ENCODE results near the gene CSE1L. TPM values are rescaled to one million over a fixed set of nuclear protein-coding genes. Genes with fewer than 3 reads are reported as not detected.
A peak's percentile ranks its signal among the peaks of the same experiment; 100 is the strongest.
"Not testable (repeated sequence)": the region's sequence is repeated elsewhere in the genome, so short reads cannot be mapped to it uniquely, and the experiment has no call there.

CSE1L gene
- polyA plus RNA-seq (2013, experiment 1 of 4), result 264 TPM
- 273 TPM for polyA plus RNA-seq (2013, experiment 2 of 4)
- polyA plus RNA-seq (2013, experiment 3 of 4), result 201 TPM
- 208 TPM for polyA plus RNA-seq (2013, experiment 4 of 4)

GRCh38 chr20:49046087-49046900 lies at the start of gene CSE1L:
Gene CSE1L (plus strand): TSS chr20:49046312. CDS start chr20:49058464, 12,152 bp downstream.
- Histone ChIP-seq H3K4me1 (ENCODE audit: control insufficient read depth, insufficient read depth, low read length) (peaks cover 12% of the 10 kb centered on the region), H3K27me3 (ENCODE audit: control insufficient read depth, insufficient read depth, low read length, poor library complexity, severe bottlenecking) (no peaks in the 10 kb centered on the region), H3K9me3 (ENCODE audit: control insufficient read depth, low read length) (no peaks in the 10 kb centered on the region), H3K27ac (ENCODE audit: insufficient read depth, low read depth, low read length, poor library complexity, severe bottlenecking) (peak within 1 kb of the TSS; percentile 84), H3K4me3 (ENCODE audit: insufficient read depth, low read depth, low read length) (peak within 1 kb of the TSS; percentile 95), H3K36me3 (ENCODE audit: control insufficient read depth, insufficient read depth, low read length) (peaks cover 10% of the 10 kb centered on the region)
- WGBS, 2 experiments, result 0% methylated on average over 80 of the region's 80 CpGs

GRCh38 chr20:48999890-49000870 lies 45.9 kb upstream of the CSE1L start:
- H3K27ac ChIP-seq (ENCODE audit: insufficient read depth, low read depth, low read length, poor library complexity, severe bottlenecking), result no peak overlapping the region
- H3K36me3 ChIP-seq (ENCODE audit: control insufficient read depth, insufficient read depth, low read length), result peaks cover 12% of the 10 kb centered on the region
- no peaks in the 10 kb centered on the region for H3K9me3 ChIP-seq (ENCODE audit: control insufficient read depth, low read length)
- no peak overlapping the region for H3K4me3 ChIP-seq (ENCODE audit: insufficient read depth, low read depth, low read length)
- H3K27me3 ChIP-seq (ENCODE audit: control insufficient read depth, insufficient read depth, low read length, poor library complexity, severe bottlenecking), result no peaks in the 10 kb centered on the region
- H3K4me1 ChIP-seq (ENCODE audit: control insufficient read depth, insufficient read depth, low read length), result no peaks in the 10 kb centered on the region
- 90 to 96% methylated on average over 3 of the region's 3 CpGs for WGBS, 2 experiments

GRCh38 chr20:49001741-49002140 lies 44.4 kb upstream of the CSE1L start:
- Histone ChIP-seq H3K4me1 (ENCODE audit: control insufficient read depth, insufficient read depth, low read length) (no peaks in the 10 kb centered on the region), H3K27ac (ENCODE audit: insufficient read depth, low read depth, low read length, poor library complexity, severe bottlenecking) (no peak overlapping the region), H3K4me3 (ENCODE audit: insufficient read depth, low read depth, low read length) (no peak overlapping the region), H3K9me3 (ENCODE audit: control insufficient read depth, low read length) (no peaks in the 10 kb centered on the region), H3K36me3 (ENCODE audit: control insufficient read depth, insufficient read depth, low read length) (peaks cover 10% of the 10 kb centered on the region), H3K27me3 (ENCODE audit: control insufficient read depth, insufficient read depth, low read length, poor library complexity, severe bottlenecking) (no peaks in the 10 kb centered on the region)
- WGBS, 2 experiments, result 92 to 96% methylated on average over 6 of the region's 7 CpGs

GRCh38 chr20:49006446-49006980 lies 39.6 kb upstream of the CSE1L start:
- no peaks in the 10 kb centered on the region for H3K9me3 ChIP-seq (ENCODE audit: control insufficient read depth, low read length)
- no peaks in the 10 kb centered on the region for H3K27me3 ChIP-seq (ENCODE audit: control insufficient read depth, insufficient read depth, low read length, poor library complexity, severe bottlenecking)
- 90 to 91% methylated on average over 8 of the region's 8 CpGs for WGBS, 2 experiments
- no peaks in the 10 kb centered on the region for H3K4me1 ChIP-seq (ENCODE audit: control insufficient read depth, insufficient read depth, low read length)
- H3K27ac ChIP-seq (ENCODE audit: insufficient read depth, low read depth, low read length, poor library complexity, severe bottlenecking), result no peak overlapping the region
- no peaks in the 10 kb centered on the region for H3K36me3 ChIP-seq (ENCODE audit: control insufficient read depth, insufficient read depth, low read length)
- no peak overlapping the region for H3K4me3 ChIP-seq (ENCODE audit: insufficient read depth, low read depth, low read length)

GRCh38 chr20:49009899-49010631 lies 36.0 kb upstream of the CSE1L start:
- Histone ChIP-seq H3K27ac (ENCODE audit: insufficient read depth, low read depth, low read length, poor library complexity, severe bottlenecking) (no peak overlapping the region), H3K4me3 (ENCODE audit: insufficient read depth, low read depth, low read length) (no peak overlapping the region), H3K4me1 (ENCODE audit: control insufficient read depth, insufficient read depth, low read length) (no peaks in the 10 kb centered on the region), H3K9me3 (ENCODE audit: control insufficient read depth, low read length) (no peaks in the 10 kb centered on the region), H3K27me3 (ENCODE audit: control insufficient read depth, insufficient read depth, low read length, poor library complexity, severe bottlenecking) (no peaks in the 10 kb centered on the region), H3K36me3 (ENCODE audit: control insufficient read depth, insufficient read depth, low read length) (peaks cover 8% of the 10 kb centered on the region)
- 94 to 97% methylated on average over 12 of the region's 12 CpGs for WGBS, 2 experiments

- H3K36me3 ChIP-seq (ENCODE audit: control insufficient read depth, insufficient read depth, low read length), result peaks cover 18% of the 10 kb centered on the region
- WGBS, 2 experiments, result 93 to 97% methylated on average over 5 of the region's 5 CpGs
These were observed 21.9 kb upstream of the CSE1L start for GRCh38 chr20:49024220-49024619.

GRCh38 chr20:49028177-49028576 lies 17.9 kb upstream of the CSE1L start:
- H3K9me3 ChIP-seq (ENCODE audit: control insufficient read depth, low read length); H3K27ac ChIP-seq (ENCODE audit: insufficient read depth, low read depth, low read length, poor library complexity, severe bottlenecking); H3K27me3 ChIP-seq (ENCODE audit: control insufficient read depth, insufficient read depth, low read length, poor library complexity, severe bottlenecking); H3K4me1 ChIP-seq (ENCODE audit: control insufficient read depth, insufficient read depth, low read length); H3K4me3 ChIP-seq (ENCODE audit: insufficient read depth, low read depth, low read length): not testable (repeated sequence)
- 93 to 95% methylated on average over 2 of the region's 2 CpGs for WGBS, 2 experiments
- peaks cover 23% of the 10 kb centered on the region for H3K36me3 ChIP-seq (ENCODE audit: control insufficient read depth, insufficient read depth, low read length)

More at GRCh38 chr20:49024220-49024619, 21.9 kb upstream of the CSE1L start:
- Histone ChIP-seq H3K27me3 (ENCODE audit: control insufficient read depth, insufficient read depth, low read length, poor library complexity, severe bottlenecking) (no peaks in the 10 kb centered on the region), H3K4me1 (ENCODE audit: control insufficient read depth, insufficient read depth, low read length) (no peaks in the 10 kb centered on the region), H3K27ac (ENCODE audit: insufficient read depth, low read depth, low read length, poor library complexity, severe bottlenecking) (no peak overlapping the region), H3K9me3 (ENCODE audit: control insufficient read depth, low read length) (no peaks in the 10 kb centered on the region), H3K4me3 (ENCODE audit: insufficient read depth, low read depth, low read length) (no peak overlapping the region)

GRCh38 chr20:49028684-49029083 lies 17.4 kb upstream of the CSE1L start:
- H3K9me3 ChIP-seq (ENCODE audit: control insufficient read depth, low read length), result no peaks in the 10 kb centered on the region
- H3K4me3 ChIP-seq (ENCODE audit: insufficient read depth, low read depth, low read length), result no peak overlapping the region
- H3K4me1 ChIP-seq (ENCODE audit: control insufficient read depth, insufficient read depth, low read length), result no peaks in the 10 kb centered on the region
- WGBS, 2 experiments, result 86 to 88% methylated on average over 2 of the region's 2 CpGs
- peaks cover 23% of the 10 kb centered on the region for H3K36me3 ChIP-seq (ENCODE audit: control insufficient read depth, insufficient read depth, low read length)
- no peaks in the 10 kb centered on the region for H3K27me3 ChIP-seq (ENCODE audit: control insufficient read depth, insufficient read depth, low read length, poor library complexity, severe bottlenecking)
- H3K27ac ChIP-seq (ENCODE audit: insufficient read depth, low read depth, low read length, poor library complexity, severe bottlenecking), result no peak overlapping the region

GRCh38 chr20:49029203-49029602 lies 16.9 kb upstream of the CSE1L start:
- Histone ChIP-seq H3K36me3 (ENCODE audit: control insufficient read depth, insufficient read depth, low read length) (peaks cover 23% of the 10 kb centered on the region), H3K27me3 (ENCODE audit: control insufficient read depth, insufficient read depth, low read length, poor library complexity, severe bottlenecking) (no peaks in the 10 kb centered on the region), H3K9me3 (ENCODE audit: control insufficient read depth, low read length) (no peaks in the 10 kb centered on the region), H3K4me1 (ENCODE audit: control insufficient read depth, insufficient read depth, low read length) (no peaks in the 10 kb centered on the region), H3K27ac (ENCODE audit: insufficient read depth, low read depth, low read length, poor library complexity, severe bottlenecking) (no peak overlapping the region), H3K4me3 (ENCODE audit: insufficient read depth, low read depth, low read length) (no peak overlapping the region)
- WGBS, 2 experiments, result 95 to 100% methylated on average over 1 of the region's 1 CpG

Measured in ectodermal cell (in vitro differentiated cells).